ENCODE measurements around the gene EFCC1.

Gene EFCC1, protein sequence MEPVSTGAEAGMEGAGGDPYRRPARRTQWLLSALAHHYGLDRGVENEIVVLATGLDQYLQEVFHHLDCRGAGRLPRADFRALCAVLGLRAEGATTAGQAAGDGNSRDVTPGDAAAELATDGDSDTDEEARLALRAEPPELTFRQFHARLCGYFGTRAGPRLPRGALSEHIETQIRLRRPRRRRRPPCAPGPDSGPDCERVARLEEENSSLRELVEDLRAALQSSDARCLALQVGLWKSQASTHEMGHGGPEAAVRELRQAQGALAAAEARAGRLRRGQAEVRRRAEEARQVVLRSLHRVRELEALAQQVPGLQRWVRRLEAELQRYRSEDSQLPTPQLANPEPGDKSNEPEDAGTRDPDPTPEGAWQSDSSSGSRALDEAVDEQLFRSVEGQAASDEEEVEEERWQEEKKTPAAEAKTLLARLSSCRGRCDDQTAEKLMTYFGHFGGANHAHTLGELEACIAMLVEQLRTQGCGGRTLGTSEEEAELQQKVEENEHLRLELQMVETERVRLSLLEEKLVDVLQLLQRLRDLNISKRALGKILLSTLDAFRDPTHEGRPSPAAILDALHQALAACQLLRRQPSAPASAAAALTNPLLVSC

DNA sequence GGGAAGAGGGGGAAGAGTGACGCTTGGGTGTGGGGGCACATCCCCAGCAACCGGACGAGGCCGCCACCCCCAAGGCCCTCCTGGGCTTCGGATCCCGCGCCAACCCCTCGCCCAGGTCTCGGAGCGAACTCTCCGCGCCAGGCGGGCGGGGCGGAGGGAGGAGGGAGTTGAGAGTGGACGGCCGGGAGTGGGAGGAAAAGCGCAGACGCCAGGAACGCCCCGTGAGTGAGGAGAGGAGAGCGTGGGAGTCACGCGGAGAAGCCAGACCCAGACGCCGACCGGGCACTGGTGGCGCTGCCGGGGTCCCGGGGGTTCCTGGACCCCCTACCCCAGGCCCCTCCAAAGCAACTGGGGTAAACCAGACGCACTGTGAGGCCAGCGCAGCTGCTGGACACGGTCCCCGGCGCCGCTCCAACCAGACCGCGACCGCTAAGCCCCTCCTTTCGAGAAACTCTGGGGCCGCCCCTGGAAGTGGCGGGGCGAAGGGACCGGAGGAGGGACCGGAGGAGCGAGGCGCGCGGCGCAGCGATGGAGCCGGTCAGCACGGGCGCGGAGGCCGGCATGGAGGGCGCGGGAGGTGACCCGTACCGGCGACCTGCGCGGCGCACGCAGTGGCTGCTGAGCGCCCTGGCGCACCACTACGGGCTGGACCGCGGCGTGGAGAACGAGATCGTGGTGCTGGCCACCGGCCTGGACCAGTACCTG is at the start of gene EFCC1:
Gene EFCC1 (plus strand): TSS at position 204 of the 705 bp plus-strand sequence. CDS start 325 bp downstream, at position 529.
- peak; percentile 73 for DNase-seq

DNA sequence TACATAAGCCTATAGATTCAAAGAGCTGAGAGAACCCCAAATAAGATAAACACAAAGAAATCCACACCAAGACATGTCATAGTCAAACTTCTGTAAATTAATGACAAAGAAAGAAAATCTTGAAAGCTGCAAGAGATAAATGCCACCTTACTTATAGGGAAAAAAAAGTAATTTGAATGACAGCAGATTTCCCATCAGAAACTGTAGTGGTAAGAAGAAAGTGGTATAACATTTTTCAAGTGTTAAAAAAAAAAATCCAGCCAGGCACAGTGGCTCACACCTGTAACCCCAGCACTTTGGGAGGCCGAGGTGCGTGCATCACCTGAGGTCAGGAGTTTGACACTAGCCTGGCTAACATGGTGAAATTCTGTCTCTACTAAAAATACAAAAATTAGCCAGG is 44.7 kb upstream of the EFCC1 start:
- DNase-seq, result no peak

DNA sequence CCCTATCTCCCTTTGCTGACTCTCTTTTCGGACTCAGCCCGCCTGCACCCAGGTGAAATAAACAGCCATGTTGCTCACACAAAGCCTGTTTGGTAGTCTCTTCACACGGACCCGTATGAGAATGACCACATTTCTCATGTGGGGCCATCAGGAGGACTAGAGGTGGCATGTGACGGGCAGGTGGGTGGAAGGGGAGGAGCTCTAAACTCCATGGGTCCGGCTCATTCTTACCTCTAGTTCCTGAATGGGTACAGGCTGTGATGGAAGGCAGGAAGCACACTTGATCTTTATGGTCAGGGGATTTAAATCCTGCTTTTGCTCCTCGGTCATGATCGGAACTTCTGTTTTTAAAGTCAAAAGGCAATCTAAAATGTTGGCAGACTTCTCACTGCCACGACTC is 35.8 kb upstream of the EFCC1 start:
- DNase-seq, result no peak

DNA sequence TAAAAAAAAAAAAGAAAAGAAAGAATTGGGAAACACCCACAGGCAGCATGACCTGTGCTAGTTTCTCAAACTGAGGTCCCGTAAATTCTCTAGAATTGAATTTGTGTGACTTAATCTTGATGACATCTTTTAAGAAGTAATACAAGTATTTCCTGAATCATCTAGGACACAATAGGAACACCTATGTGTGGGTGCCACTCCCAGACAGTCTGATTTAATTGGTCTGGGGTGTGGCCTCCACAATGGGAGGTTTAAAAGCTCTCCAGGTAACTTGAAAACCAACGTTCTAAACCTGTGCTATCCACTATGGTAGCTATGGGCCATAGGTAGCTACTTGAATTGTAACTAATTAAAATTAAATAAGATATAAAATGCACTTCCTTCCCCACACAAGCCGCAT is 35.3 kb upstream of the EFCC1 start:
- no peak for DNase-seq

DNA sequence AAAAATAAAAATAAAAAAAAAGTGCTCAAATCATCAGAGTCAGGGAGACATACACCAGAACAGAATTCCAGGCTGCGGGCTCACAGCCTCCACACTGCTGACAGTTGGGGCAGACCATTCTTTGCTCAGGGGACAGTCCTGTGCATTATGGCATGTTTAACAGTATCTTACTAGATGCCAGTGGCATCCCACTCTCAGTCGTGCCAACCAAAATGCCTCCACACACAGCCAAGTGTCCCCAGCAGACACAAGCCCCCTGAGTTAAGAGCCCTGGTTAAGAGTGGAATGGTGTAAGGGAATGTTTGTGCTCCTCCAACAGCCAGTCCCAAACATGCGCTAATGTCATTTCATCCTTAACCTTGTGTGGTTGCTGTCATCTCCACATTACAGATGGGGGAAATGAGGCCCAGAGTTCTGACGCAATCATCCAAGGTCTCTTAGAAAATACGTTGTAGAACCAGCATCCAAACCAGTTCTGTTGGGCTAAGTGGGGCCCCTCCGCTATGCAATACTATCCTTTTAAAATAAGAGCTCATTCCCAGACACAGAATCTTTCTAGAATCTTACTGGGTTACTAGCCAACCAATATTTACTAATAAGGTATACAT is 33.3 kb upstream of the EFCC1 start:
- no peak for DNase-seq

DNA sequence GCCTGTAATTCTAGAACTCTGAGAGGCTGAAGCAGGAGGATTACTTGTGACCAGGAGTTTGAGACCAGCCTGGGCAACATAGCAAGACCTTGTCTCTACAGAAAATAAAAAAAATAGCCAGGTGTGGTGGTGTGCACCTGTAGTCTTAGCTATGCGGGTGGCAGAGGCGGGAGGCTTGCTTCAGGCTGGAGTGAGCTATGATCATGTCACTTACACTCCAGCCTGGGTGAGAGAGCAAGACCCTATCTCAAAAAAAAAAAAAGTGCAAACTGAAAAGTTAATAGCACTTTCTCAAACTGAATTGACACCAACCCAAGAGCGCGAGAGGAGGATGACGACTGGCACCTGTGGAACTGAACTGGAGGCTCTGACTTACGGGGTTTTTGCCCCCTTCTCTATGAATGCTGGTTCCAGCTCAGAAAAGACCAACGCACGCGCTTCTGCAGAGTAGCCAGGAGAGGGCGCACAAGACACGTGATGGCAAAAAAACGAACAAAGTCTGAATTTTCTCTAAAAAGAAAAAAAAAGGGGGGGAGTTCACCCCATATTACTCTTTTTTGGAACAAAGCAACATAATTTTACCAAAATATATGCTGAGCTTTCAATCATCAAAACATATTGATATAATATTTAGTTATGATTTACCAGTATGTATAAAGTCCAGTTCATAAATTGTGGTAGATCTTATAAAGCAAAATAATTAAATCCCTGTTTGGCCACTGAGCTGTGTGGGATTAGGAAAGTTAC is 30.9 kb upstream of the EFCC1 start:
- DNase-seq, result peak; percentile 81

DNA sequence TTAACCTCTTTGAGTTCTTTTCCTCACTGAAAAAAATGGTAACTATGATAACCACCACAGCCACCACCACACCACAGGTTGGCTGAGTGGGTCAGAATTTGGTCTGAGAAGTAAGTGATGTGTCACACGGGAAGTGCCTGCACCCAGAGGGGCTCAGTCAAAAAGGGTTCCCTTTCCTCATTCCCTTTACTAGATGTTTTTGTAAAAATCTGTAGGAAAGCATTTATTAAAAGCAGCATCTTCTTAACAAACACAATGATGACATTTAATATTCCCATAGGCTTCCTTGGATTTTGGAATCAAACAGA is 30.4 kb upstream of the EFCC1 start:
- DNase-seq, result no peak

DNA sequence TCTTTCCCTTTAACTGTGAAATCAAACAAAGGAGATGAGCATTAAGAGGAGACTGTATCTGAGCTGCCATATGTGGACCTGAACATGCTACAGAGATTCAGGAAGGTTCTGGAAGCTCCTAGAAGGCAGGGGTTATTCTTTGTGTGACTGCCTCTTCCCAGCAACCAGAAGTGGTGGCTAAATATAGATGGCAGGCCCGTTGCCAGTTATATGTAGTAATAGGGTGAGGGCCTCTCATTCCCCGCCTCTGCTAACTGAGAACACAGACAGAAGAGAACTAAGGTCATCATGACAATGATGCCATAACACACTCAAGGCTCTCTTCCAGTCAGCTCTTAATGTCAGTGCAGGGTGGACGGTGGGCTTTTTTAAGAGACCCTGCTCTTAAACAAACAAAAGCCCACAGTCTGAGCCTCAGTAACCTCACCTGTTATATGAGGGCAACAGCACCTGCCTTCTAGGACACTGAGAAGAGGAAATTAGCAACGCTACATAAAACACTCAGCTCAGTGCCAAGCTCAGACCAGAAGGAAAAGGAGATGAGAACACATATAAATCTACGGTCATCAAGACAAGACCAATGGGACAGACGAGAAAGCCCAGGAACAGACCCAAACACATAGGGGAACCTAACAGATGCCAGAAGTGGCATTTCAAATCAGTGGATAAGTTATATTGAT is 29.5 kb upstream of the EFCC1 start:
- no peak for DNase-seq

DNA sequence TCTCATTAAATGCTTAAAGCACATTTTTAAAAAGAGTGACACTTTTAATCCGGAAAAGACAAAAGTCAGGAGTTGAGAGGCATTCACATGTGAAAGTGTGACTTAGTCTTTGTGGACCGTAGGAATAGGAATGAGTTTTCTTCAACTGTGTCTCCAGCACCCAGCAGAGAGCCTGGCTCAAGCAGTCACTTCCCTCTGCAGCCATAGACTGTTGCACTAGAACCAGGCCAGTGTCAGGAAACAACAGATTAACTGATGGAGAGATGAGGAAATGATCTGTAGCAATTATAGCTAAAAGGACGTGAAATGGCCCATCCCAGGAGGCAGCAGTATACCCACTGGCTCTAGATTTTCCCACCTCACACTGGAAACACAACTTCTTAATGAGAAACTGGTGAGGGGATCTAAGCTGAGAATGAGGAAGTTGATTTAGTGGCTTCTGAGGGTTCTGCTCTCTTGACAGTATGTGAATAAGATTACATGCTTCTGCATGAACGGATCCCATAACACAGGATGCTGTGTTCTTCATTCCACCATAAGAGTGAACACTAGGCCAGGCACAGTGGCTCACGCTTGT is 27.0 kb upstream of the EFCC1 start:
- no peak for DNase-seq

DNA sequence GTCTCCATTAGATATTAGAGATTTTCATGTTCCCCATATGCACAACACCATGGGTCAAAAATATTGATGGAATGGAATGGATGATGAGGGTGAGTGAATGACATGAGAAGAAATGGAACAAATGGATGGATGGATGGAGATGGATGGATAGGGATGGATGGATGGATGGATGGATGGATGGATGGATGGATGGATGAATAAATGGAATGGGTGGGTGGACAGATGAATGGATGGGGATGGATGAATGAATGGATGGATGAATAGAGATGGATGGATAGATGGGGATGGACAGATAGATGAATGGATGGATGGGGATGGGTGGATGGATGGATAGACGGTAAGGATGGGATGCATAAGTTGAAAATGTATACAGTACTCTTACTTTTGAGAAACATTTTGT is 25.8 kb upstream of the EFCC1 start:
- no peak for DNase-seq

DNA sequence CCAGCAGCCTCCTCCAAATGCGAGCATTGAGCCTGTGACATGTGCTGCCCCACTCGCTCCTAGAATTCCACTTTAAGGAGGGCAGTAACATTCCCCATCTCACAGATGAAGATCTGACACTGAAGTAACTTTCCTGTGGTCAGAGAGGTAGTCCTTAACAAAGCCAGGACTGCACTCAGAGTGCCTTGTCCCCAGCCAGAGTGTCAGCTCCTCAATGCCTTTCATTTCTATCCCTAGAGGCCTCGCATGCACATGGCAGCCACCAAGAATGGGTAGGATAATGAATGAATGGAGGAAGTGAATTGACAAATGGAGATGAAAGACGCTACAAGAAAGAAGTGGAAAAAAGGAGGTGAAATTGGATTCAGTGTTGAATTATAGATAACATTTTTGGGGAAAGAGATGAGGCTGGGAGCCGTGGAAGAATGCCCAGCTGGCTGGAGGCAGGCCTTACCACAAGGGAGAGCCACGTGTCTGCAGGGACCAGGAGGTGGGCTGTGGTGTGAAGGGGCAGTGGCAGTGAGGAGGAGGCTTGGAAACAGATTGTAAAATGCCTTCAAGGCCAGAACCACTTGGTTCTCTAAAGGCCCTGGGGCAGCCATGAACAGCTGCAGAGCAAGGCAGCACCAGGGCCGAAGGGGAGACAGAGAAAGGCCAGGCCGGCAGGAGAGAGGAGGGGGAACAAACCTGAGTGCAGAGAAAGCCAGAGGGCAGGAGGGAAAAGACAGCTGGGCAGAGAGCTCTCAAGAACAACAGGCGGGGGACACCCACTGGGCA is 17.6 kb upstream of the EFCC1 start:
- DNase-seq, result no peak

DNA sequence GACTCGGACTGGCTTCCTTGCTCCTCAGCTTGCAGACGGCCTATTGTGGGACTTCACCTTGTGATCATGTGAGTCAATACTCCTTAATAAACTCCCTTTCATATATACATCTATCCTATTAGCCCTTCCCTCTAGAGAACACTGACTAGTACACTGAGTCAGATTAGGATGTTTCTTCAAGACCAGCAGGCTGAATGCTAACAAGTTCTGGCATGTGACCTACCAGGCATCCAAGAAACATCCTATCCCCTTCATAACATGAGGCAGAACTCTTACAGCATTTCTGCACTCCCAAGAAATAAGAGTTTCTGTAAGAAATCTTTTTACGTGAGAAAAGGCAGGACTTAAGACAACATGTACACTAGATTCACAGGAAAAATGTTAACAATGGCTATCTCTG is 16.5 kb upstream of the EFCC1 start:
- no peak for DNase-seq

DNA sequence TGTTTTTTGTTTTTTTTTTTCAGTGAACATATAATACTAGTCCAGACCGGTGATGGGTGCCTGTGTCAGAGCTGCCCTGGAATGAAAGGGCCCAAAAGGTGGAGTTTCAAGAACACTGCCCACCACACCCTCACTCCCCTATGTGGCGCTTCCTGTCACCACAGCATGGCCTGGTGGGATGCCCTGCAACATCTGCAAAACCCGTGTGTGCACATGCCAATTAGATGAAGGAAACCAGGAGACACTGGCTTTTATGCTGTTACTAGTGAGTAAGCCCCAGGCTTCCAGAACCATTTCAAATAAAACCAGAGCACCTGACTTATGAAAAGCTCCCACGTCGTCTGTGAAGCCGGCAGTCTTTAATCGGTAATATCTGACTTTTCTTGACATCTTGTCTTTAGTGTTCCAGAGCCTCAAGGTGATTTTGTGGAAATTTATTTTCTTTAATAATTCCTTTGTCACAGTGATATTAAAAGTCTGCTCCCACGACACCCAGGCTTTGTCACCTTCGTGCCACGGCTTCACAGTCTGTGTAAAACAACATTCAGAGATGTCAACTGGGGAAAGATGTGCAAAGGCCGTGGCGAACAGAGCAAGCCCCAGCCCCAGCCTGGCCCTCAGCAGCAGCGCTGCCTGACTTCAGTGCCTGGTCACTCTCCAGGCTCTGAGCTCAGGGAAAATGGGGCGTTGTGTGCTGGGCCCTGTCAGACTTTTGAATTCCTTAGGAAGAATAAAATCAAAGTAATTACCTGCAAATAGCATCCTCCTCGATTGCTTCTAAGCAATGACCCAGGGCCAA is 13.6 kb upstream of the EFCC1 start:
- DNase-seq, result no peak

DNA sequence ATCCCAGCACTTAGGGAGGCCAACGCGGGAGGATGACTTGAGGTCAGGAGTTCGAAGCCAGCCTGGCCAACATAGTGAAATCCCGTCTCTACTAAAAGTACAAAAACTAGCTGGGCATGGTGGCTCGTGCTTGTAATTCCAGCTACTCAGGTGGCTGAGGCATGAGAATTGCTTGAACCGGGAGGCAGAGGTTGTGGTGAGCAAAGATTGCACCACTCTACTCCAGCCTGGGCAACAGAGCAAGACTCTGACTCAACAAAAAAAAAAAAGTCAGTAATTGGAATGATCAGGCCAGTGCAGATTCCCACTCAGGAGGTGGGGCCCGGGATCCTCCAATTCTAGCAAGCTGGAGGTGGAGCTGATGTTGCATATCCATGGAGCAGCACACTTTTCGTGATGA is 12.8 kb upstream of the EFCC1 start:
- no peak for DNase-seq

DNA sequence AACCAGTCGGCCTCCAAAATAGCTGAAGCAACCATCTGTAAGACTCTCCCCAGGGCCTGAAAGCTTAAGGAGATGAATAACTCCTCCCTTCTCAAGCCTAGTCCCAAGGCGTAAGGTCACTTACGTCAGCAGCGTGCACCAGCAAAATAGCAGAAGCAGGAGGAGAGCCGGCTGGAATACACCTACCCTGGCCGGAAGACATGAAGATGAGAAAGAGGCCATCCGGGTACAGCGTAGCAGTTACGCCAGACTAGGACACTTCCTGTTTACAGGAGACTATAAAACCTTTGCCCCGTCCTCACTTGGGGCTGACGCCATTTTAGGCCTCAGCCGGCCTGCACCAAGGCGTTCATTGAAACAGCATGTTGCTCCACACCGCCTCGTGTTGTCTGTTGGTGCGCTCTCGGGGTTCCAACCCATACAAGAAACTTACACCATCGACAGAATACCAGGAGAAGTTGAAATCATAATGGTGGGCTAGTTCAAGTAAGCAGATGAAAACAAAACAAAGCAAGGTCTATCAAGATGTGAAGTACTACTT is 9.7 kb upstream of the EFCC1 start:
- no peak for DNase-seq

DNA sequence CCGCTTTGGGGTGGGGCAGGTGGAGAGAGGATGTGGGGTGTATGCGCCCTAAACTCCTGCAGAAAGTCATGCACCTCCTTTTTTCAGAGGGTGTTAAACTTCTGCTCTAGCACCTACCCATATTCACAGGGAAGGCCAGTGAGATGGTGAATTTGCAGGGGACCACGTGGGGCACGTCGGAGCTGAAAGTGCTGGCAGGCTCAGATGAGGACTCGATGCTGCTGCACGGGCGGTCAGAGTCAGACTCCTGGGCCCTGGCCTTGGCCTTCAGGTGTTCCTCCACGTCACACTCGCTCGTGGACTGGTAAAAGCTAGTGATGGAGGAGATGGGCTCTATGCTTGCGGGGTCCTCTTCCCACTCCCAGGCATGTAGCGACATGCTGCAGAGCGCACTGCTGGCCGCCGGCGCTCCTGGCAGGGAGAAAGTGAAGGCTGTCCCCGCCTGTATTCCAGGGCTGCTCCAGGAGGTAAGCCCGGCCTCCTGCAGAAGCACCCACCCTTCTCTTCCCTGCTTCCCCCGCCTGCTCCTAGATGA is 8.1 kb upstream of the EFCC1 start:
- no peak for DNase-seq

DNA sequence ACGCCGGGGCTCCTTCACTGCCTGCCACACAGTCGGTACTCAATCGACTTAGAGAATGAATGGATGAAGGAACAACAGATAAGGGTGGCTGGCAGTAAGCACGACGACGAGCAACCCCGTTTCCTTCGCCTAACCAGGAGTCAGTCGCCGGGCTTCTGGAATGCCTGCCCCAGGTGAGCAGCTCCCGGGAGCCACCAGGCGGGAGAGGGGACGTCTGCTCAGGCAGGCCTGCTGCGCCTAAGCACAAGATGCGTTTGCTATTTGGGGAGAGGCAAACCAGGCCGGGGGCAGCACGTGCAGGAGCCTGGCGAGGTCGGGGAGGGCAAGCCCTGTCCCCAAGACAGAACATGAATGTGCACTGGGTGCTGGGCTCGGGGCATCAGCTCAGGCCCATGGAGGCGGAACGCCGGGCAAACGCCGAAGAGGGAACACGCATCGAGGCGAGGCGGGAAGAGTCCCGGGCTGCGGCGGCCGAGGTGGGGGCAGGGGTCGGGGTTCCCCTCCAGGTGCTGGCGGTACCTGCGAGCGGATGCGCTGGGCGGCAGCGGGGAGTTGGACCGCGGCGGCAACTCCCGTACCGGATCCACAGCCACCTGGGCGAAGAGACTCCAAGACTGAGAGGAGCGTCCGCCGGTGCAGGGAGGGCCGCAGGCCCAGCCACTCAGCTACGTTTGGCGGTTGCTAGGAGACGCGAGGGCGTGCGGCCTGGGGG is 7.5 kb upstream of the EFCC1 start, which contains the start of gene CFAP92:
Gene CFAP92 (minus strand): TSS at position 616 of the 712 bp plus-strand sequence. CDS start 772 bp downstream, outside the sequence.
- DNase-seq, result peak; percentile 95

DNA sequence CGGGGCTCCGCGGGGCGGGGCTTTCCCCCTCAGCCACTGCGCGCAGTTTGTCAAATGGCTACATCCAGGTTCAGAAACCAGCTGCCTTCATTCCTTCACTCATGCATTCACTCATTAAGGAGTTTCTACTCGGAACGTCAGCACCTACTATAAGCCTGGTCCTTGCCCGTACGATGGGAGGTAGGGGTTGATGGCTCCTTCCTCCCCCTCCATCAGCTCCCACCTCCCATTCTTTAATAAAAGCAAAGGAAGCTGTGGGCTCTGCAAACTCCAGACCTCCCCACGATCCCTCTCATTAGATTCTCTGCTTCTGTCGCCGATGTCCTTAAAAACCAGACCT is 7.0 kb upstream of the EFCC1 start:
- DNase-seq, result no peak
